K562 (cell line): ENCODE measurements around the gene SKAP2. TPM values are rescaled to one million over a fixed set of nuclear protein-coding genes. Genes with fewer than 3 reads are reported as not detected.

ENCODE experiments used
- ATAC-seq: fragments of 200-7000 bp; cut with Tn5 transposase; 3 replicates; pipeline ENCODE4 v1.9.1; 2020; ENCODE audit warnings: moderate library complexity
- BruUV-seq: library from RNA; stranded (reverse); fragments of 400-500 nt; replicated peaks from 2 replicates; lab custom pipeline; 2021; lab: Mats Ljungman, UMichigan
- CTCF ChIA-PET: fragments of 300-600 bp; formaldehyde crosslinking; extraction: SDS; loops from one replicate; lab custom pipeline; 2021; ENCODE audit warnings: low intra/inter-chr PET ratio; lab: Yijun Ruan, JAX
- POLR2A ChIA-PET: fragments of 300-600, 350-650 bp; sonication (Branson Sonifier 250); formaldehyde crosslinking; extraction: SDS; loops from one replicate; lab custom pipeline; 2021; ENCODE audit warnings: antibody characterized with exemption, inconsistent platforms; lab: Yijun Ruan, JAX
- DNase-seq, 4 experiments: peaks; one replicate each; pipeline versions ENCODE4 v3.0.0 to v3.0.0-alpha.2; 2011 to 2018; ENCODE audit warnings: low spot score in 3 of 4, mixed read lengths in 3 of 4; ENCODE audit errors: extremely low read depth in 1 of 4
- FAIRE-seq: peaks from 2 replicates; lab custom pipeline; 2011; peaks lifted over from hg19 to GRCh38; lab: Jason Lieb, UNC
- H2AFZ ChIP-seq: 2 replicates; pipeline ENCODE4 v1.6.0; 2011; ENCODE audit warnings: low read depth, low read length, control low read depth, inconsistent platforms
- H3K27ac ChIP-seq: fragments of 200-600 bp; 3 replicates; pipeline ENCODE4 v1.8.0; 2011; ENCODE audit warnings: low read depth, mild to moderate bottlenecking, control low read depth, inconsistent platforms, low read length, moderate library complexity, mixed read lengths; ENCODE audit errors: extremely low read depth
- H3K27me3 ChIP-seq, 2 experiments: fragments of 300-600 bp in 1 of 2; 2 replicates in 1 of 2; 3 replicates in 1 of 2; pipeline versions ENCODE4 v1.6.0 to v1.8.0; 2011; ENCODE audit warnings: inconsistent platforms in 2 of 2, low read length in 2 of 2, mild to moderate bottlenecking in 1 of 2, mixed read lengths in 1 of 2, moderate library complexity in 1 of 2; ENCODE audit not compliant: control insufficient read depth in 2 of 2, insufficient read depth in 2 of 2
- H3K36me3 ChIP-seq: fragments of 300-600 bp; 3 replicates; pipeline ENCODE4 v1.8.0; 2011; ENCODE audit warnings: mild to moderate bottlenecking, low read length, inconsistent platforms; ENCODE audit not compliant: control insufficient read depth, insufficient read depth
- H3K4me1 ChIP-seq, 2 experiments: fragments of 200-600 bp in 1 of 2; replicated peaks in 1 of 2; 2 replicates in 1 of 2; 3 replicates in 1 of 2; pipeline versions ENCODE4 v1.5.1 to v1.8.0; 2011; ENCODE audit warnings: inconsistent platforms in 2 of 2, low read length in 2 of 2, mild to moderate bottlenecking in 1 of 2, mixed read lengths in 1 of 2, moderate library complexity in 1 of 2; ENCODE audit not compliant: control insufficient read depth in 2 of 2, insufficient read depth in 2 of 2
- H3K4me2 ChIP-seq: 2 replicates; pipeline ENCODE4 v1.6.1; 2011; ENCODE audit warnings: low read length, control low read depth, inconsistent platforms, mixed read lengths; ENCODE audit not compliant: insufficient read depth
- H3K4me3 ChIP-seq: fragments of 200-600 bp; sonication (generic), shearing (Covaris generic); 2 replicates; pipeline ENCODE4 v1.5.1; 2016; ENCODE audit warnings: control low read depth, inconsistent platforms
- H3K79me2 ChIP-seq: fragments of 200-600 bp; 3 replicates; pipeline ENCODE4 v1.8.0; 2011; ENCODE audit warnings: low read length, inconsistent platforms; ENCODE audit not compliant: control insufficient read depth, insufficient read depth
- H3K9ac ChIP-seq, 2 experiments: 2 replicates each; pipeline versions ENCODE4 v1.6.0 to v1.6.1; 2011; ENCODE audit warnings: low read depth in 2 of 2, low read length in 2 of 2, control low read depth in 1 of 2, inconsistent platforms in 1 of 2, mild to moderate bottlenecking in 1 of 2, mixed read lengths in 1 of 2; ENCODE audit not compliant: insufficient read depth in 1 of 2
- H3K9me1 ChIP-seq: one replicate; pipeline ENCODE4 v1.6.0; 2011; ENCODE audit warnings: inconsistent platforms, mild to moderate bottlenecking, low read length, moderate library complexity; ENCODE audit not compliant: control insufficient read depth, insufficient read depth
- H3K9me3 ChIP-seq: replicated peaks from 2 replicates; pipeline ENCODE4 v1.5.1; 2011; ENCODE audit warnings: low read depth, low read length, inconsistent platforms; ENCODE audit not compliant: control insufficient read depth, insufficient read depth
- H4K20me1 ChIP-seq: replicated peaks from 2 replicates; pipeline ENCODE4 v1.6.1; 2011; ENCODE audit warnings: low read length, inconsistent platforms, mixed read lengths; ENCODE audit not compliant: control insufficient read depth, insufficient read depth
- CTCFL ChIP-seq: IDR thresholded peaks from 2 replicates; pipeline ENCODE4 v1.6.1; 2011; ENCODE audit warnings: borderline replicate concordance, low read depth, mild to moderate bottlenecking, moderate library complexity, low read length; ENCODE audit not compliant: insufficient read depth, poor library complexity, severe bottlenecking
- CUX1 ChIP-seq: fragments of 200-800 bp; sonication (Bioruptor generic); IDR thresholded peaks from 2 replicates; pipeline ENCODE4 v1.6.1; 2016; ENCODE audit warnings: missing genetic modification characterization, missing compliant biosample characterization
- ELK1 ChIP-seq: sonication (generic); formaldehyde crosslinking; IDR thresholded peaks from 2 replicates; pipeline ENCODE4 v1.8.1; 2022; ENCODE audit warnings: missing genetic modification reagents
- ETS1 ChIP-seq: conservative IDR thresholded peaks from 2 replicates; pipeline ENCODE4 v1.6.1; 2011; ENCODE audit warnings: low read depth, mild to moderate bottlenecking, low read length; ENCODE audit not compliant: control insufficient read depth
- HDAC2 ChIP-seq: fragments of 450-650 bp; IDR thresholded peaks from 2 replicates; pipeline ENCODE4 v1.6.1; 2016; ENCODE audit warnings: mild to moderate bottlenecking
- HDAC8 ChIP-seq: fragments of 450-650 bp; IDR thresholded peaks from 2 replicates; pipeline ENCODE4 v1.6.1; 2016; ENCODE audit warnings: mild to moderate bottlenecking, missing genetic modification characterization, moderate library complexity, missing compliant biosample characterization
- KLF13 ChIP-seq: fragments of 450-650 bp; IDR thresholded peaks from 2 replicates; pipeline ENCODE4 v1.6.1; 2016; ENCODE audit warnings: missing genetic modification characterization, low read depth, mild to moderate bottlenecking, missing compliant biosample characterization, moderate library complexity, borderline replicate concordance
- RUNX1 ChIP-seq: sonication (generic); IDR thresholded peaks from 2 replicates; pipeline ENCODE4 v1.6.1; 2016; ENCODE audit warnings: antibody characterized with exemption, low read depth
- SRSF1 ChIP-seq: fragments of 200-400 bp; formaldehyde crosslinking; IDR thresholded peaks from 2 replicates; pipeline ENCODE4 v1.6.1; 2017; ENCODE audit warnings: mild to moderate bottlenecking, low read depth, low read length, moderate library complexity
- THRB ChIP-seq: fragments of 450-650 bp; formaldehyde crosslinking; conservative IDR thresholded peaks from 2 replicates; pipeline ENCODE4 v1.4.0; 2022; ENCODE audit warnings: mild to moderate bottlenecking, missing genetic modification characterization
- TRIM28 ChIP-seq: fragments of 450-650 bp; IDR thresholded peaks from 2 replicates; pipeline ENCODE4 v1.6.1; 2017
- WGBS: fragments of 100-300 bp; shearing (Covaris generic); methylation state at CpG from one replicate; pipeline ENCODE4 v1.1.6; 2016; ENCODE audit warnings: low coverage, mixed read lengths; ENCODE audit not compliant: insufficient coverage; ENCODE audit errors: missing lambda C conversion rate; 5-methylcytosine and 5-hydroxymethylcytosine counted together
- in situ Hi-C: fragments of 300-500 bp; cut with MboI; formaldehyde crosslinking; loops from 4 replicates; pipeline ENCODE4 v1.15.0; 2018; ENCODE audit warnings: inconsistent platforms, mixed read lengths
- intact Hi-C: fragments of 100-400 bp; cut with micrococcal nuclease; formaldehyde crosslinking; loops from 2 replicates; pipeline ENCODE4 v1.14.2; 2022
- polyA plus RNA-seq, 8 experiments: library from polyadenylated mRNA; depleted of rRNA in 4 of 8; stranded (reverse) in 5 of 8; unstranded in 3 of 8; fragments of >200 nt; fragmentation: Nextera tagmentation in 2 of 8; fragmentation: Illumina TruSeq in 1 of 8; extraction: Ambion mirVana in 2 of 8; extraction: Trizol in 1 of 8; gene quantifications; 2 replicates each; pipeline versions ENCODE4 v1.2.1 to v1.2.3, GENCODE V29; 2011 to 2014; ENCODE audit warnings: inconsistent platforms in 1 of 8, missing spikeins in 1 of 8
- total RNA-seq, 7 experiments: library from RNA; depleted of rRNA in 6 of 7; stranded (reverse); fragments of >200 nt in 6 of 7; fragmentation: Illumina TruSeq in 2 of 7; extraction: Trizol in 2 of 7; gene quantifications; 2 replicates each; pipeline versions ENCODE4 v1.2.1 to v1.2.3, GENCODE V29; 2011 to 2021; ENCODE audit warnings: low replicate concordance in 1 of 7

Gene SKAP2
- total and polyA plus RNA-seq, 9 of the 15 experiments (the other 6 are each of a cell fraction or from before 2014, with no cell fraction given) = 4.2 to 11.7 (median 8.3) TPM

GRCh38 chr7:26691886-26692285 lies 172.5 kb downstream of the SKAP2 start:
- peaks cover 0 to 12% of the 10 kb centered on the region in 2 experiments; a peak in 3 of 5 replicates for H3K4me1 ChIP-seq
- H3K4me2 ChIP-seq = no peak overlapping the region
- ChIA-PET CTCF (no interaction called here), POLR2A (interaction anchor here (0.6 to 0.9 kb wide), 2 partner anchors 9 to 295 kb away, joined by 3 read pairs; no protein-coding TSS in a partner anchor)
- in situ Hi-C loops (no loop called here), intact Hi-C loops (no loop called here)
- WGBS = 0% methylated on average over 2 of the region's 2 CpGs
- H3K27ac ChIP-seq = no peak overlapping the region
- no peaks in the 10 kb centered on the region for H3K27me3 ChIP-seq
- no peak overlapping the region for H2AFZ ChIP-seq
- no peaks in the 10 kb centered on the region for H3K9me1 ChIP-seq
- H4K20me1 ChIP-seq = no peaks in the 10 kb centered on the region
- no peaks in the 10 kb centered on the region for H3K36me3 ChIP-seq
- H3K4me3 ChIP-seq = no peak overlapping the region
- H3K79me2 ChIP-seq = no peaks in the 10 kb centered on the region
- no peaks in the 10 kb centered on the region for H3K9me3 ChIP-seq
- no peak overlapping the region for H3K9ac ChIP-seq
- DNase-seq (no peak), ATAC-seq (no peak), FAIRE-seq (no peak)
- no TSS peak for BruUV-seq
- no peak for TF ChIP-seq RUNX1
- TF ChIP-seq HDAC2 = no peak
- no peak for TF ChIP-seq KLF13 (tag)
- TF ChIP-seq HDAC8 = no peak
- TF ChIP-seq SRSF1 = no peak
- TF ChIP-seq CTCFL = no peak
- TF ChIP-seq THRB (CRISPR knock-in tag) = no peak
- TF ChIP-seq ETS1 = no peak
- no peak for TF ChIP-seq CUX1 (CRISPR knock-in tag)
- no peak for TF ChIP-seq TRIM28
- no peak for TF ChIP-seq ELK1
